ENCODE data around the gene PRDM16. TPM values are rescaled to one million over a fixed set of nuclear protein-coding genes. Genes with fewer than 3 reads are reported as not detected.
A peak's percentile ranks its signal among the peaks of the same experiment; 100 is the strongest.

PRDM16 gene
- total RNA-seq, 1 experiment from 2014 or later = 0.97 TPM

- no peak for DNase-seq (ENCODE audit: low spot score)
Observed at GRCh38 chr1:3242408-3243260, 173.6 kb downstream of the PRDM16 start.

- no peak for DNase-seq (ENCODE audit: low spot score)
Observed at GRCh38 chr1:3243304-3243703, 174.3 kb downstream of the PRDM16 start.

- DNase-seq (ENCODE audit: low spot score) = no peak
Observed at GRCh38 chr1:3244025-3244926, 175.3 kb downstream of the PRDM16 start.

- DNase-seq (ENCODE audit: low spot score) = peak; percentile 26
Observed at GRCh38 chr1:3244927-3245315, 175.9 kb downstream of the PRDM16 start.

GRCh38 chr1:3245344-3245743 lies 176.3 kb downstream of the PRDM16 start:
- no peak for DNase-seq (ENCODE audit: low spot score)

- no peak for DNase-seq (ENCODE audit: low spot score)
Observed at GRCh38 chr1:3245768-3246167, 176.8 kb downstream of the PRDM16 start.

- no peak for DNase-seq (ENCODE audit: low spot score)
Observed at GRCh38 chr1:3246251-3246650, 177.2 kb downstream of the PRDM16 start.

GRCh38 chr1:3247521-3248121 lies 178.6 kb downstream of the PRDM16 start:
- DNase-seq (ENCODE audit: low spot score) = no peak

GRCh38 chr1:3248155-3249141 lies 179.4 kb downstream of the PRDM16 start:
- no peak for DNase-seq (ENCODE audit: low spot score)

- no peak for DNase-seq (ENCODE audit: low spot score)
Observed at GRCh38 chr1:3249231-3249630, 180.2 kb downstream of the PRDM16 start.

- no peak for DNase-seq (ENCODE audit: low spot score)
Observed at GRCh38 chr1:3249631-3250501, 180.9 kb downstream of the PRDM16 start.

GRCh38 chr1:3250624-3251023 lies 181.6 kb downstream of the PRDM16 start:
- DNase-seq (ENCODE audit: low spot score) = no peak

GRCh38 chr1:3251099-3251806 lies 182.2 kb downstream of the PRDM16 start:
- DNase-seq (ENCODE audit: low spot score) = no peak

GRCh38 chr1:3251807-3252428 lies 182.9 kb downstream of the PRDM16 start:
- no peak for DNase-seq (ENCODE audit: low spot score)

- DNase-seq (ENCODE audit: low spot score) = no peak
Observed at GRCh38 chr1:3255680-3256079, 186.7 kb downstream of the PRDM16 start.

- DNase-seq (ENCODE audit: low spot score) = no peak
Observed at GRCh38 chr1:3257788-3258187, 188.8 kb downstream of the PRDM16 start.

- DNase-seq (ENCODE audit: low spot score) = no peak
Observed at GRCh38 chr1:3258386-3259003, 189.5 kb downstream of the PRDM16 start.

GRCh38 chr1:3259020-3259419 lies 190.0 kb downstream of the PRDM16 start:
- no peak for DNase-seq (ENCODE audit: low spot score)

All from H4 (cell line).